ENCODE data around the gene DESI2.

The DESI2 gene

GRCh38 chr1:244709476-244710368 is 56.8 kb downstream of the DESI2 start (continued):
- TF ChIP-seq, protein P1, sequence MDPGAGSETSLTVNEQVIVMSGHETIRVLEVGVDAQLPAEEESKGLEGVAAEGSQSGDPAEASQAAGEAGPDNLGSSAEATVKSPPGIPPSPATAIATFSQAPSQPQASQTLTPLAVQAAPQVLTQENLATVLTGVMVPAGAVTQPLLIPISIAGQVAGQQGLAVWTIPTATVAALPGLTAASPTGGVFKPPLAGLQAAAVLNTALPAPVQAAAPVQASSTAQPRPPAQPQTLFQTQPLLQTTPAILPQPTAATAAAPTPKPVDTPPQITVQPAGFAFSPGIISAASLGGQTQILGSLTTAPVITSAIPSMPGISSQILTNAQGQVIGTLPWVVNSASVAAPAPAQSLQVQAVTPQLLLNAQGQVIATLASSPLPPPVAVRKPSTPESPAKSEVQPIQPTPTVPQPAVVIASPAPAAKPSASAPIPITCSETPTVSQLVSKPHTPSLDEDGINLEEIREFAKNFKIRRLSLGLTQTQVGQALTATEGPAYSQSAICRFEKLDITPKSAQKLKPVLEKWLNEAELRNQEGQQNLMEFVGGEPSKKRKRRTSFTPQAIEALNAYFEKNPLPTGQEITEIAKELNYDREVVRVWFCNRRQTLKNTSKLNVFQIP (CRISPR knock-in tag; IDR thresholded peaks at IDR 0.05; ENCODE audit: borderline replicate concordance, low read depth), result no peak
- no peak for TF ChIP-seq ZNF8 (CRISPR knock-in tag; IDR thresholded peaks at IDR 0.05)

- no peak for TF ChIP-seq TCF4 (CRISPR knock-in tag; IDR thresholded peaks at IDR 0.05; ENCODE audit: borderline replicate concordance)
- TF ChIP-seq TOX (CRISPR knock-in tag; IDR thresholded peaks at IDR 0.05; ENCODE audit: borderline replicate concordance), result no peak
- no peak for TF ChIP-seq ZNF565 (CRISPR knock-in tag; conservative IDR thresholded peaks at IDR 0.05; ENCODE audit: low read depth)
- no peak for TF ChIP-seq ZC3H10 (CRISPR knock-in tag; IDR thresholded peaks at IDR 0.05)
- no peak for TF ChIP-seq PPARA (CRISPR knock-in tag; IDR thresholded peaks at IDR 0.05; ENCODE audit: borderline replicate concordance)
- no peak for TF ChIP-seq ZNF70 (CRISPR knock-in tag; IDR thresholded peaks at IDR 0.05)
- no peak for TF ChIP-seq ISL1 (CRISPR knock-in tag; IDR thresholded peaks at IDR 0.05)
- no peak for TF ChIP-seq ARNTL (CRISPR knock-in tag; IDR thresholded peaks at IDR 0.05; ENCODE audit: borderline replicate concordance, low read depth)
- TF ChIP-seq ESRRG (CRISPR knock-in tag; IDR thresholded peaks at IDR 0.05), result no peak
- no peak for TF ChIP-seq ZNF8 (CRISPR knock-in tag; IDR thresholded peaks at IDR 0.05)
- TF ChIP-seq RARB (CRISPR knock-in tag; IDR thresholded peaks at IDR 0.05), result no peak
- TF ChIP-seq, protein P1 (CRISPR knock-in tag; IDR thresholded peaks at IDR 0.05; ENCODE audit: borderline replicate concordance, low read depth), result no peak
- TF ChIP-seq ZFP3 (CRISPR knock-in tag; IDR thresholded peaks at IDR 0.05), result no peak
- no peak for TF ChIP-seq CSDC2 (CRISPR knock-in tag; IDR thresholded peaks at IDR 0.05)
- TF ChIP-seq ZFP30 (CRISPR knock-in tag; IDR thresholded peaks at IDR 0.05), result no peak
- TF ChIP-seq, protein P2, sequence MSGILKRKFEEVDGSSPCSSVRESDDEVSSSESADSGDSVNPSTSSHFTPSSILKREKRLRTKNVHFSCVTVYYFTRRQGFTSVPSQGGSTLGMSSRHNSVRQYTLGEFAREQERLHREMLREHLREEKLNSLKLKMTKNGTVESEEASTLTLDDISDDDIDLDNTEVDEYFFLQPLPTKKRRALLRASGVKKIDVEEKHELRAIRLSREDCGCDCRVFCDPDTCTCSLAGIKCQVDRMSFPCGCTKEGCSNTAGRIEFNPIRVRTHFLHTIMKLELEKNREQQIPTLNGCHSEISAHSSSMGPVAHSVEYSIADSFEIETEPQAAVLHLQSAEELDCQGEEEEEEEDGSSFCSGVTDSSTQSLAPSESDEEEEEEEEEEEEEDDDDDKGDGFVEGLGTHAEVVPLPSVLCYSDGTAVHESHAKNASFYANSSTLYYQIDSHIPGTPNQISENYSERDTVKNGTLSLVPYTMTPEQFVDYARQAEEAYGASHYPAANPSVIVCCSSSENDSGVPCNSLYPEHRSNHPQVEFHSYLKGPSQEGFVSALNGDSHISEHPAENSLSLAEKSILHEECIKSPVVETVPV (CRISPR knock-in tag; IDR thresholded peaks at IDR 0.05), result no peak
- TF ChIP-seq, protein P3, sequence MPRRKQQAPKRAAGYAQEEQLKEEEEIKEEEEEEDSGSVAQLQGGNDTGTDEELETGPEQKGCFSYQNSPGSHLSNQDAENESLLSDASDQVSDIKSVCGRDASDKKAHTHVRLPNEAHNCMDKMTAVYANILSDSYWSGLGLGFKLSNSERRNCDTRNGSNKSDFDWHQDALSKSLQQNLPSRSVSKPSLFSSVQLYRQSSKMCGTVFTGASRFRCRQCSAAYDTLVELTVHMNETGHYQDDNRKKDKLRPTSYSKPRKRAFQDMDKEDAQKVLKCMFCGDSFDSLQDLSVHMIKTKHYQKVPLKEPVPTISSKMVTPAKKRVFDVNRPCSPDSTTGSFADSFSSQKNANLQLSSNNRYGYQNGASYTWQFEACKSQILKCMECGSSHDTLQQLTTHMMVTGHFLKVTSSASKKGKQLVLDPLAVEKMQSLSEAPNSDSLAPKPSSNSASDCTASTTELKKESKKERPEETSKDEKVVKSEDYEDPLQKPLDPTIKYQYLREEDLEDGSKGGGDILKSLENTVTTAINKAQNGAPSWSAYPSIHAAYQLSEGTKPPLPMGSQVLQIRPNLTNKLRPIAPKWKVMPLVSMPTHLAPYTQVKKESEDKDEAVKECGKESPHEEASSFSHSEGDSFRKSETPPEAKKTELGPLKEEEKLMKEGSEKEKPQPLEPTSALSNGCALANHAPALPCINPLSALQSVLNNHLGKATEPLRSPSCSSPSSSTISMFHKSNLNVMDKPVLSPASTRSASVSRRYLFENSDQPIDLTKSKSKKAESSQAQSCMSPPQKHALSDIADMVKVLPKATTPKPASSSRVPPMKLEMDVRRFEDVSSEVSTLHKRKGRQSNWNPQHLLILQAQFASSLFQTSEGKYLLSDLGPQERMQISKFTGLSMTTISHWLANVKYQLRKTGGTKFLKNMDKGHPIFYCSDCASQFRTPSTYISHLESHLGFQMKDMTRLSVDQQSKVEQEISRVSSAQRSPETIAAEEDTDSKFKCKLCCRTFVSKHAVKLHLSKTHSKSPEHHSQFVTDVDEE (CRISPR knock-in tag; IDR thresholded peaks at IDR 0.05), result no peak
- ATAC-seq, result no peak
Observed at GRCh38 chr1:244710474-244711062, 57.6 kb downstream of the DESI2 start.

DNA sequence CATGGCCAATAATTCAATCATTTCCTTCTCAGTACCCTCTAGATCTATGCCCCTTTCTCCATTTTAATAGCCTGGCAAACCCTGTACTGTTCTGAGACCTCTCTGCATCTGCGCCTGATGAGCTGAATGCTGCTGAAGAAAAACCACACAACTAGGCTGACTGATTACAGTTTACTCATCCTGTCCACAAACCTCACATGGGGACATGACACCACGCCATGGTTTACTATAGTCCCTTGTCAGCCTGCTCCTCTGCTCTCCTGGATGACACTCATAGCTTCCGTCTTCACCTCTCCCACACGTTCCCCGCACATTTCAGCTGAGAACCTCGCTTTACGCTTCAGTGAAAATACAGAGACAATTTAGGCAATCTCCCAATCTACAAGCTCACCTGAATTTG is 59.7 kb downstream of the DESI2 start:
- no peak for ATAC-seq
- TF ChIP-seq PATZ1 (CRISPR knock-in tag; IDR thresholded peaks at IDR 0.05; ENCODE audit: borderline replicate concordance) (no peak), ISL1 (CRISPR knock-in tag; IDR thresholded peaks at IDR 0.05) (no peak), ZFP30 (CRISPR knock-in tag; IDR thresholded peaks at IDR 0.05) (no peak), BACH2 (CRISPR knock-in tag; IDR thresholded peaks at IDR 0.05; ENCODE audit: borderline replicate concordance) (no peak), ARNTL (CRISPR knock-in tag; IDR thresholded peaks at IDR 0.05; ENCODE audit: borderline replicate concordance, low read depth) (no peak), ZNF565 (CRISPR knock-in tag; conservative IDR thresholded peaks at IDR 0.05; ENCODE audit: low read depth) (no peak), RARB (CRISPR knock-in tag; IDR thresholded peaks at IDR 0.05) (no peak), TOX (CRISPR knock-in tag; IDR thresholded peaks at IDR 0.05; ENCODE audit: borderline replicate concordance) (no peak), ZNF70 (CRISPR knock-in tag; IDR thresholded peaks at IDR 0.05) (no peak), CSDC2 (CRISPR knock-in tag; IDR thresholded peaks at IDR 0.05) (no peak), ZC3H10 (CRISPR knock-in tag; IDR thresholded peaks at IDR 0.05) (no peak), GLIS3 (CRISPR knock-in tag; IDR thresholded peaks at IDR 0.05) (no peak)
- TF ChIP-seq, protein P3 (CRISPR knock-in tag; IDR thresholded peaks at IDR 0.05), result no peak

Measured in SK-N-SH treated with all-trans-retinoic acid at 6 μM for 48 hours (cell line).